Spleen (tissue), 11 donors: ENCODE data around the gene STAT6. TPM values are rescaled to one million over a fixed set of nuclear protein-coding genes. Genes with fewer than 3 reads are reported as not detected.
A peak's percentile ranks its signal among the peaks of the same experiment; 100 is the strongest.

Experiments
- DNase-seq: peaks from one replicate; pipeline ENCODE4 v3.0.0-alpha.2; 2020
- H3K27ac ChIP-seq, 8 donors: fragments of 200-600 bp; sonication (generic) in 7 of 8; 1 replicate in 4 of 8; 2 replicates in 4 of 8; pipeline versions ENCODE4 v1.5.0 to v1.8.0; 2016 to 2021; ENCODE audit warnings: inconsistent platforms in 4 of 8, mild to moderate bottlenecking in 4 of 8, moderate library complexity in 1 of 8
- H3K27me3 ChIP-seq, 7 donors: fragments of 200-600 bp; sonication (generic) in 6 of 7; replicated peaks in 1 of 7; 1 replicate in 4 of 7; 2 replicates in 3 of 7; pipeline versions ENCODE4 v1.5.0 to v1.8.0; 2016 to 2021; ENCODE audit warnings: inconsistent platforms in 3 of 7, mild to moderate bottlenecking in 1 of 7
- H3K36me3 ChIP-seq, 6 donors: fragments of 200-600 bp; sonication (generic) in 5 of 6; 1 replicate in 4 of 6; 2 replicates in 2 of 6; pipeline versions ENCODE4 v1.5.0 to v1.8.0; 2016 to 2021; ENCODE audit warnings: inconsistent platforms in 2 of 6
- H3K4me1 ChIP-seq, 6 donors: fragments of 200-600 bp; sonication (generic) in 5 of 6; 1 replicate in 3 of 6; 2 replicates in 3 of 6; pipeline versions ENCODE4 v1.5.0 to v1.8.0; 2016 to 2021; ENCODE audit warnings: inconsistent platforms in 3 of 6
- H3K4me3 ChIP-seq, 8 donors: fragments of 200-600 bp; sonication (generic) in 7 of 8; 1 replicate in 4 of 8; 2 replicates in 4 of 8; pipeline versions ENCODE4 v1.5.0 to v1.8.0; 2016 to 2021; ENCODE audit warnings: inconsistent platforms in 4 of 8, mild to moderate bottlenecking in 4 of 8, moderate library complexity in 2 of 8
- H3K9me3 ChIP-seq, 8 donors: fragments of 200-600 bp; sonication (generic) in 7 of 8; 1 replicate in 4 of 8; 2 replicates in 4 of 8; pipeline versions ENCODE4 v1.5.0 to v1.8.0; 2016 to 2021; ENCODE audit warnings: inconsistent platforms in 4 of 8
- POLR2A ChIP-seq, 3 donors: fragments of 450-650 bp; IDR thresholded peaks; one replicate each; pipeline ENCODE4 v1.5.1; 2017; ENCODE audit warnings: antibody characterized with exemption in 3 of 3, mild to moderate bottlenecking in 1 of 3
- POLR2AphosphoS5 ChIP-seq, 3 donors: sonication (generic); formaldehyde crosslinking; IDR thresholded peaks; one replicate each; pipeline ENCODE4 v1.5.1; 2017; ENCODE audit warnings: antibody characterized with exemption in 3 of 3
- WGBS, 5 donors: extraction: QIAGEN DNeasy Blood & Tissue Kit in 3 of 5; methylation state at CpG; one replicate each; pipeline versions ENCODE4 v1.1.5 to v1.1.7; 2013 to 2018; 5-methylcytosine and 5-hydroxymethylcytosine counted together
- intact Hi-C: fragments of 100-400 bp; cut with DNase I; formaldehyde crosslinking; loops from one replicate; pipeline ENCODE4 v1.15.0; 2023; ENCODE audit warnings: low total_unique reads
- polyA plus RNA-seq, 3 donors: library from polyadenylated mRNA; stranded (reverse); fragments of 200-250 nt; gene quantifications; one replicate each; pipeline ENCODE4 v1.2.1, GENCODE V29; 2013
- total RNA-seq, 7 donors: library from RNA; depleted of rRNA in 3 of 7; stranded (reverse); fragments of >200 nt in 3 of 7; fragmentation: NEBNext Ultra II Directional in 4 of 7; extraction: Animal tissue kit (Norgen Biotek cat#: 25700) in 4 of 7; gene quantifications; one replicate each; pipeline versions ENCODE4 v1.1.0 to v1.2.1, GENCODE V29; 2016 to 2021
- TF ChIP-seq, protein P1 (sequence below), 11 experiments: fragments of 200-600 bp in 7 of 11; fragments of 450-650 bp in 4 of 11; sonication (generic) in 4 of 11; IDR thresholded peaks in 8 of 11; conservative IDR thresholded peaks in 3 of 11; 1 replicate in 7 of 11; 2 replicates in 4 of 11; pipeline versions ENCODE4 v1.4.0 to v1.8.0; 2016 to 2021; ENCODE audit warnings: antibody characterized with exemption in 11 of 11, inconsistent platforms in 4 of 11, mild to moderate bottlenecking in 1 of 11
- donor health status: healthy with polysubstance abuse.
- donor health status: DM: no; HTN: no; CAD: no; lungs with moderate emphysema.
- donor health status: DM: no; HTN: no; CAD: no.
- donor health status: Bipolar disorder and iron deficiency.
- donor health status: healthy.
- donor health status: DM: no; HTN: no; CAD: no.
- donor health status: DM: yes; HTN: yes; CAD: no.

Gene STAT6
- total and polyA plus RNA-seq, 10 donors: 140 to 336 (median 276) TPM

DNA sequence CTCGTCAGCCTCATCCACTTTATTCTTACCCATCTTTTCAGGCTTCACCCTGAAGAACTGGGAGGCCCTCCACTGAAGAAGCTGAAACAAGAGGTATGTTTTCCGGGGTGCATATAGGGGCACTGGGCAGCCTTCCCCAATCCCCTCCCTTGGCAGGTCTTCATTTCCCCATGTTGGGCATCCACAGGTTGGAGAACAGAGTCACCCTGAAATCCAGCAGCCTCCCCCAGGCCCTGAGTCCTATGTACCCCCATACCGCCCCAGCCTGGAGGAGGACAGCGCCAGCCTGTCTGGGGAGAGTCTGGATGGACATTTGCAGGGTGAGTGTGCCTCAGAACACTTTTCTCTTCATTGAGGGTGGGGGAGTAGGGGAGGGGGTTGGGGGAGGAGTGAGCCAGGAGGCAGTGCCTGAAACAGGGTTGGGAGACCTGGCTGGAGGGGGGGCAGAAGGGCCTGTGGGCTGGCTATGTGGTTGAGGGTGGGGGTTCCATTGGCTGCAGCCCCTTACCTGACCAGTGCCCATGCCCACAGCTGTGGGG, 18.2 kb downstream of the STAT6 start:
- no peak for DNase-seq
- H3K36me3 ChIP-seq: peaks cover 0 to 67% (median 52%) of the 10 kb centered on the region in 6 donors
- no peaks in the 10 kb centered on the region for H3K27me3 ChIP-seq
- WGBS, 5 donors: 80 to 92% (median 89%) methylated on average over 4 of the region's 4 CpGs
- no peaks in the 10 kb centered on the region for H3K9me3 ChIP-seq
- H3K4me3 ChIP-seq: peak overlapping the region in 1 of 8 donors; percentile 51
- peaks cover 19 to 81% (median 54%) of the 10 kb centered on the region in 6 donors for H3K4me1 ChIP-seq
- intact Hi-C loops: no loop called here
- TF ChIP-seq, protein P1, sequence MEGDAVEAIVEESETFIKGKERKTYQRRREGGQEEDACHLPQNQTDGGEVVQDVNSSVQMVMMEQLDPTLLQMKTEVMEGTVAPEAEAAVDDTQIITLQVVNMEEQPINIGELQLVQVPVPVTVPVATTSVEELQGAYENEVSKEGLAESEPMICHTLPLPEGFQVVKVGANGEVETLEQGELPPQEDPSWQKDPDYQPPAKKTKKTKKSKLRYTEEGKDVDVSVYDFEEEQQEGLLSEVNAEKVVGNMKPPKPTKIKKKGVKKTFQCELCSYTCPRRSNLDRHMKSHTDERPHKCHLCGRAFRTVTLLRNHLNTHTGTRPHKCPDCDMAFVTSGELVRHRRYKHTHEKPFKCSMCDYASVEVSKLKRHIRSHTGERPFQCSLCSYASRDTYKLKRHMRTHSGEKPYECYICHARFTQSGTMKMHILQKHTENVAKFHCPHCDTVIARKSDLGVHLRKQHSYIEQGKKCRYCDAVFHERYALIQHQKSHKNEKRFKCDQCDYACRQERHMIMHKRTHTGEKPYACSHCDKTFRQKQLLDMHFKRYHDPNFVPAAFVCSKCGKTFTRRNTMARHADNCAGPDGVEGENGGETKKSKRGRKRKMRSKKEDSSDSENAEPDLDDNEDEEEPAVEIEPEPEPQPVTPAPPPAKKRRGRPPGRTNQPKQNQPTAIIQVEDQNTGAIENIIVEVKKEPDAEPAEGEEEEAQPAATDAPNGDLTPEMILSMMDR (IDR thresholded peaks at IDR 0.05 in 8 of 11, conservative IDR thresholded peaks at IDR 0.05 in 3 of 11): no peak
- TF ChIP-seq POLR2A (IDR thresholded peaks at IDR 0.05) (no peak), POLR2AphosphoS5 (IDR thresholded peaks at IDR 0.05) (no peak)
- peak overlapping the region in 6 of 8 donors; percentile 65 to 97 (median 78) for H3K27ac ChIP-seq

DNA sequence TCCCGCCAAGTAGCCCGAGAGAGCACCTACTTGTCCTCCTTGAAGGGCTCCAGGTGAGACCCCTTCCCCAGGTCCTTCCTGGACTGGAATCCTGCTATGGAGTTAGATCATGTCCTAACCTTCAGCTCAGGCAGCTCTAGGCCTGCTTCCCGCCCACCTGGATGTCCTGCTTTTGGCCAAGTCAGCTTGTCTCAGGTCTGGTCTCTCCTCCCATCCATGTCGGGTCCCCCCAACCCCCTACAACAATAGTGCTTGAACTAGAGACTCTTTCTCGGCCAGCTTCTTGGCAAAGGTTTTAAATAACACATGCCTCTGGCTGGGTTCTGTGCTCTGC, 18.7 kb downstream of the STAT6 start:
- peaks cover 0 to 62% (median 47%) of the 10 kb centered on the region in 6 donors for H3K36me3 ChIP-seq
- no peaks in the 10 kb centered on the region for H3K27me3 ChIP-seq
- no peak for DNase-seq
- H3K27ac ChIP-seq: peak overlapping the region in 5 of 8 donors; percentile 2 to 97 (median 82)
- intact Hi-C loops: no loop called here
- peaks cover 19 to 86% (median 56%) of the 10 kb centered on the region in 6 donors for H3K4me1 ChIP-seq
- TF ChIP-seq POLR2A (IDR thresholded peaks at IDR 0.05) (no peak), POLR2AphosphoS5 (IDR thresholded peaks at IDR 0.05) (no peak)
- TF ChIP-seq, protein P1 (IDR thresholded peaks at IDR 0.05 in 8 of 11, conservative IDR thresholded peaks at IDR 0.05 in 3 of 11): no peak
- no peaks in the 10 kb centered on the region for H3K9me3 ChIP-seq
- 77 to 87% (median 85%) methylated on average over 5 of the region's 5 CpGs for WGBS, 5 donors
- H3K4me3 ChIP-seq: peak overlapping the region in 1 of 8 donors; percentile 51

DNA sequence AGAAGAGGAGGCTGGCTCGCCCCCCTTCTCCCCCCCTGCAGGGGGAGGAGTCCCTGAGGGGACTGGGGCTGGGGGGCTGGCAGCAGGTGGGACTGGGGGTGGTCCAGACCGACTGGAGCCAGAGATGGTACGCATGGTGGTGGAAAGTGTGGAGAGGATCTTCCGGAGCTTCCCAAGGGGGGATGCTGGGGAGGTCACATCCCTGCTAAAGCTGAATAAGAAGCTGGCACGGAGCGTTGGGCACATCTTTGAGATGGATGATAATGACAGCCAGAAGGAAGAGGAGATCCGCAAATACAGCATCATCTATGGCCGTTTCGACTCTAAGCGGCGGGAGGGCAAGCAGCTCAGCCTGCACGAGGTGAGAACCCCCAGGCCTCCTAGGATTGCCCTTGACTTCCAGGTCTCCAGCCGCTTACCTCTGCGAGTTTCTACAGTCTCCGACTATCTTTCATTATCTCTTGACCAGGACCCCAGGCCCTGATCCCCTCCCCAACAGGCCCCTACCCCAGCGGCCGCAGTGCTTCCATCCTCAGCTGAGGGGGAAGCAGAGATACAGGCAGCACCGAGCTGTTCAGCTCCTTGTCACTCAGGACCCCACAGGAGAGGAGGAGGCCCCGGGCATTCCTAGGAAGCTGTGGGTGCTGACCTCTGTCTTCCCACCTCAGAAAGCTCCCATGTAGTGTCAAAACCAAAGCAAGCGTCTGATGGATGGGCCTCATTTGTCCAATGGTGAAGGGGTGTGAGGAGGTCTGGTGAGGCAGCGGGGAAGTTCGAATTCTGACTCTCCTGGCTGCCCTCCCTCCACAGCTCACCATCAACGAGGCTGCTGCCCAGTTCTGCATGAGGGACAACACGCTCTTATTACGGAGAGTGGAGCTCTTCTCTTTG, 19.3 kb downstream of the STAT6 start:
- Histone ChIP-seq H3K9me3 (no peaks in the 10 kb centered on the region), H3K27me3 (no peaks in the 10 kb centered on the region), H3K27ac (peak overlapping the region in 5 of 8 donors; percentile 2 to 99 (median 84)), H3K4me3 (peak overlapping the region in 4 of 8 donors; percentile 80 to 96 (median 94)), H3K36me3 (peaks cover 0 to 56% (median 41%) of the 10 kb centered on the region in 6 donors), H3K4me1 (peaks cover 19 to 89% (median 56%) of the 10 kb centered on the region in 6 donors)
- TF ChIP-seq, protein P1 (IDR thresholded peaks at IDR 0.05 in 8 of 11, conservative IDR thresholded peaks at IDR 0.05 in 3 of 11): no peak
- no peak for TF ChIP-seq POLR2A (IDR thresholded peaks at IDR 0.05)
- TF ChIP-seq POLR2AphosphoS5 (IDR thresholded peaks at IDR 0.05): peak in 1 of 3 donors; percentile 21
- 72 to 92% (median 86%) methylated on average over 24 to 25 of the region's 25 CpGs for WGBS, 5 donors
- intact Hi-C loops: no loop called here
- DNase-seq: no peak
